ENCODE data around the gene RCSD1. TPM values are rescaled to one million over a fixed set of nuclear protein-coding genes. Genes with fewer than 3 reads are reported as not detected.

Gene RCSD1
- polyA plus RNA-seq, 1 donor, result 52.9 TPM

DNA sequence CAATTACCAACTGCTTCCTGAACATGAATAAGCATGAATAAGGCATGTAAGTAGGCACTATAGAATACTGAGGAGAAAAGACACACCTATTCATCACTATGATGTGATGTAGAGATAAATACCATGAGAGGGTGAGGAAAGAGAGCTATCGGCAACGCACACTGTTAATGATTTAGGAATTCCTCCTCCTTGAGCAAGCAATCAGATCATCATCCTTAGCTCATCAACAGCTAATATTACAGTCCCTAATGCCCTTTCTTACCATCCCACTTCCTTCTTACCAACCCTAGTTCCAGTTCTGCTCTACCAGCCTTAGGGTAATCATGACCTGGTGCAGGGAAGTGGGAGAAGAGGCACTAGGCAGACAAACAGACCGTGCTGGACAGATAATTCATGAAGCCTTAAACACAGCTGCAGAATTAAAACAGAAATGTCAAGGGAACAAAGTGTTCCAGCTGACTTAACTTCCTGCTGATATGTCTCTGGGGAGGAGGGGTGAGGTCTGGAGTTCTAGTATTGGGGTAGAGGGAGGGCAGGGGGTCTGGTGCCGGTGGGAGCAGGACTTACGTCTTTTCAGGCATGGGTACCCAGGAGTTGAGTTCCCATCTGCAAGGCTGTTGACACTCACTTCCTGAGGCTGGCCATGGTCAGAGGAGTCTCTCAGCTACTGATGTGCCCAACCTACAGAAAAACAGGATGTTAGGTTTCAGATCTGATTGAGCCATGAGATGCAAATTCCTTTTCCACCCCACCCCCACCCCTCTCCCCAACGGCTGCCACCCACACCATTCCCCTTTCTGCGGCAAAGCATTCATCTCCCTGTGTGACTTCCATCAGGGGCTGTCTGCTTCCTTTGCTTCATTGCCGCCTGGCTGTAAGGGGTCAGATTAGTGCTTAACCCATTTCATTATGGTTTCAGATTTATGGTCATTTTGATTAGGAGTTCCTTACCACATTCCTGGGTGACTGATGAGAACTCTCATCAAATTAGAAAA lies 12.6 kb upstream of the RCSD1 start:
- DNase-seq (ENCODE audit: low read depth), result no peak

DNA sequence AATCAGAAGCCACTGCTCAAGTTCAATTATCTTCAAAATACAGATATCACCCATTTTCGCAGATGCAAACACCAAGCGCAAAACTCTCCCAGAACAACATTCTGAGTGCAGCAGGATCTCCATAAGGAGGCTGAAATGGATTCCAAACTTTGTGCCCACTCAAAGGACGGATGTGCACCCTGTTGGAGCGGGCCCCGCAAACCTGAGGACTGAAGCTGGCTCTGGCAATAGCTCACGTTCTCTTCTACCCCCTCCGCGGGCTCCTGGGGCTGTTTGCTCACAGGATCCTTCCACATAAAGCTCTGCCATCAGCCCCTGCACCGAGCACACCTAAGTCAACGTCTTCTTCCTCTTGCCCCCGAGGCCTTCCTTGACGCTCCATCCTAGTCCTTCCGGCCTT lies 11.7 kb upstream of the RCSD1 start:
- DNase-seq (ENCODE audit: low read depth), result no peak

DNA sequence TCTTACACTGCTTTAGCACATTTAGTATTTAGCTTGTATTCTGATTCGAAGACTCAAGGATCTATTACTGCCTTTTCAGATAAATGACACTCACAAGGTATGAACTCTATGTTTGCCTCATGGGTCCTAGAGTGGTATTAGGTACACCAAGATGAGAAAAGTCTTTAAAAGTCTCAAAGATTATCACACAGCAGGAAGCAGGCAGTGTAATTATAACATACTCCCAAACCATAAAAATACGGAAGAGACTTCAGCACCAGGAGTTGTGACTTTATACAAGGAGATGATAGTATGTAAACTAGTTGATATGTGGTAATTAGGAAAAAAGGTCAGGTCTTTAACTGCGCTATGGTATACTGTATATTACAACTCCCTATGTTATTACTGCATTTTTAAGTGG lies 11.2 kb upstream of the RCSD1 start:
- DNase-seq (ENCODE audit: low read depth), result no peak

DNA sequence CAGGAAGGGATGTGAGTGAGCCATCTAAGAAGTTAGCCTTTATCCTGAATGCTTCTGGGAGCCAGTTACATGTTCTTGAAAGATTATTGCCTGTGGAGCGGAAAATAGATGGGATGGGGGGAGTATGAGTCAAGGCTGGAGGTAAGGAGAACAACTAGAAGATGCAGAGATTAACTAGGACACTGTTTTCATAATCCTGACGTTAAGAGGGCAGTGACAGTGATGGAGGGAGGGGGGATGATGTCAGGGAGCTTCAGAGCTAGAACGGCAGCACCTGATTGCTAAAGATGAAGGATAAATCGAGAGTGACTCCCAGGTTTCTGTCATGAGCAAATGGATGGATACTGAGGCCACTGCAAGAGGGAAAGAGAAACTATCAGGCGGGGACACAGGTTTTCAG lies 10.0 kb upstream of the RCSD1 start:
- no peak for DNase-seq (ENCODE audit: low read depth)

DNA sequence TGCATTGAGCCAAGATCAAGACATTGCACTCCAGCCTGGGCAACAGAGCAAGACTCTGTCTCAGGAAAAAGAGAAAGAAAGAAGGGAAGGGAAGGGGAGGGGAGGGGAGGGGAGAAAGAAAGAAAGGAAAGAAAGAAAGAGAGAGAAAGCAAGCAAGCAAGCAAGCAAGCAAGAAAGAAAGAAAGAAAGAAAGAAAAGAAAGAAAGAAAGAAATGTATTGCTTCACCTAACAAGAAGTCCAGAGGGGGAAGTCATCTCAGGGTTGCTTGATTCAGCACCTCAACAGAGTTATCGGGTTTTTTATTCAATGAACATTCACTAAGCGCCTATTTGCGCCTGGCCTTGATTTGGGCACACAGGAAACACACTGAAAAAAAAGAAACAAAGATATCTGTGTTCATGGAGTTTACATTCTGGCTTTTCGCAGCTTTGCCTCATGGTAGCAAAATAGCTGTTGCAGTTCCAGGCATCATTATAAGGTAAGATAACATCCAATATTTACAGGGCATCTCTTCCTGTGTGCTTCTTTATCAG lies 8.2 kb upstream of the RCSD1 start:
- no peak for DNase-seq (ENCODE audit: low read depth)

DNA sequence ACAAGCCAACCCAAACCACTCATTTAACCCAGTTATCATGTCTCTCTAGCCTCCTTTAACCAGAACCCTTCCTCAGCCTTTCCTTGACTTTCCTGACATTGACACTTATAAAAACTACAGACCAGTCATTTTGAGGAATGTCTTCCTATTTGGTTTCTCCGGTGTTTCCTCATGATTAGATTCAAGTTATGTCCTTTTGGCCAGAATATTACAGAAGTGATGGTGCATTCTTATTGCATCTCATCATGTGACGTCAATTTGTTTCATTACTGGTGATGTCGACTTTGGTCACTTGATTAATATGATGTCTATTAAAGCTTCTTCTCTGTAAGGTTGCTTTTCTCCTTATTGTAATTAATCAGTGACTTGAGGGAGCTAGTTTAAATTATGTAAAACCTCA lies 6.1 kb upstream of the RCSD1 start:
- DNase-seq (ENCODE audit: low read depth), result no peak

DNA sequence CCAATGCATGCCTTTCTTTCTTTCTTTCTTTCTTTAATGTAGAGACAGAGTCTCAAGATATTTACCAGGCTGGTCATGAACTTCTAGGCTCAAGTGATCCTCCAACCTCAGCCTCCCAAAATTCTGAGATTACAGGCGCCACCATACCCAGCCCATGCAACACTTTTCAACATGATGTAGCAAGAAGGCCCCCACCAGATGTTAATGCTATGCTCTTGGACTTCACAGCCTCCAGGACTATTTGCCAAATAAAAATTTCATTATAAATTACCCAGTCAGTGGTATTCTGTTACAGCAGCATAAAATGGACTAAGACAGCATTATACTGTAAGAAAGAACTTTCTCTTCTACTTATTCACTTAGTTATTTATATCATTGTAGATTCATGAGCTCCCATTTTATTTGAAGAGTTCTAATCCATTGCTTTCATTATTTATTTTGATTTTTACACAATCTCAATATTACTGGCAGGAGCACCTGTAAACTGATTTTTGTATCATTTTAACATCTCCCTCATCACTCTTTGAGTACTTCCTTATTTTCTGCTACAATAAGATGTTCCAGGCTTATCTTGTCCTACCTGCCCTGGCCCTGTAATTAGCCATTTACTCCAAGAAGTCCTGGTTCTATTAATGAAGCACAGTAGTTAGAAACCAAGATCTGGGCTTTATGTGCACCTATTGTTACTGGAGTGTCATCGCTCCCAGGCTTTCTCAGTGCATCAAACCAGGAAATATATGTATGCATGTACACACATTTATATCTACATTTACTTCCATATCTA lies 4.8 kb upstream of the RCSD1 start:
- no peak for DNase-seq (ENCODE audit: low read depth)

DNA sequence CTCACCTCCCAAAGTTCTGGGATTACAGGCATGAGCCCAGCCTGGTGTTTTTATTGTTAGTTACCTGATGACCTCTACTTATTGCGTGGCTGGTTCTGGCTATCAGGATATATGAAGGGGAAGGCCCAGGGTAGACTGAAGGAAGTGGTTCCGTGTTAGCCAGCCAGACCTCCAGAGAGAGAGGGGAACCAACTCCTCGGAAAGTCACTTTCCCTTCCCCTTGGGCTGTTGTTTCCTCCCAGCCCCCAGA lies 2.5 kb upstream of the RCSD1 start:
- DNase-seq (ENCODE audit: low read depth), result no peak

DNA sequence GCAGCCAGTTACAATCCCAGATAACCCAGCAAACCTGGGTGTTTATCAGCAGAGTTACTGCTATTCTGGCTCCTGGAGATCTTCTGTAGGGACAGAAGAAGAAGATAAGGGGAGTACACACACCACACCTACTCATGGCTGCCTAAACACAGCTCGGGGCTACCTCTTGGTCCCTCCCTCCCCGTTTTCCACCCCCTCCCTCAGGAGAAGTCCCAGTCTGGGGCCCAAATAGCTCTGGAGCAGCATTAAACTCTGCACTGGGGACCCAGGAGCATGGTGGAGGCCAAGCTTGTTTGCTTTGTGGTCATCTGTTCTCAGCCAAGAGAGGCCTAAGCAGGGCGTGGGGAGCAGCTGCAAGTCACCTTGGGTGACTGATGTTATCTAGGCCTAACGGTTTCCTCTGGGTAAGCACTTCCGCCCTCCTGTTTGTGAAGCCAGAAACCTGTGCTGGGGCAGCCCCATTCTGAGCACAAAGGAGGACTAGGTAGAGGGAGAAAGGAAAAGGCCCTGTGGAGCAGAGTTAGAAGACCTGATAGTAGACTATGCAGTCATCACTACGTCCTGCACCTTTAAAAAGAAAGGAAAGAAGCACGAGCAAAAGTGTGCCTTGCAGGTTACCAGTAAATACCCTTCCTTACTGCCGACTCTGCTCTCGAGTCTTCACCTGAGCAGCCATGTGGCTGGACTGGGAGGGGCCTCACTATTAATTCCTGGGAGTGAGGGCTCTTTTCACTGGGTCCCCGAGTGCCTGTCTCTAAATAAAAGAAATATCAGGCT lies 2.0 kb upstream of the RCSD1 start:
- no peak for DNase-seq (ENCODE audit: low read depth)

DNA sequence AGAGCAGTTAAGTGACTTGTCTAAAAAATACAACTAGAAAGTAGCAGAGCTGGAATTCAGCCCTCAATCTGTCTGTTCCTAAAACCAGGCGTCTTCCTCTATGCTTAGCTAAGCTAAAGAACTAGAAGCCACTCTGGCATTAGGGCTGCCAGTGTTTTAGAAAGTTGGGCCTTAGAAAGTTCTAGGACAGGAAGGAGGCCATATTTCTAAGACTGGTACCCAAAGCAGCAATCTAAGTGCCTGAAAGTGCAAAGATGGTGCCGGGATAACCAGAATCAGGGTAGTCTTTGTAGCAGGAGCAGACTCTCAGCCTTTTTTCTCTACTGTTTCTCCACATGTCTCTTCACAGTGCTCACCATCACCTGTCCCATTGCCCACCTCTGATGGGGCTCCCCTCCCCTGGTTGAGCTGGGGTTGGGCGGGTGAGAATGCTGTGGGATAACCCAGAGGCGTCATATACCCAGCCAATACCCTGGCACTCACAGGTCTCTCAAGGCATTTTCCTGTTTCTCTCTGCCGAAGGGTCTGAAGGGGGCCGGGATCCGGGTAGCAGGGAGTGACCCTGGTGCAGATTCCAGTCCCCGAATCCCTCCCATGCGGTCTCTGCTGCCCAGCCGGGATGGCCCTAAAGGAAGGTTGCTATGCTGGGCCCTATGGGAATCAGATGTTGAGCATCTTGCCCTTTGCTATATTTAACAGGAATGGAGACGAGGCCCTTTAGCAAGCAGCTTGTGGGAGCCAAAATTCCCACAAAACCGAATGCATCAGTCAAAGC lies 1.1 kb upstream of the RCSD1 start:
- DNase-seq (ENCODE audit: low read depth), result no peak

DNA sequence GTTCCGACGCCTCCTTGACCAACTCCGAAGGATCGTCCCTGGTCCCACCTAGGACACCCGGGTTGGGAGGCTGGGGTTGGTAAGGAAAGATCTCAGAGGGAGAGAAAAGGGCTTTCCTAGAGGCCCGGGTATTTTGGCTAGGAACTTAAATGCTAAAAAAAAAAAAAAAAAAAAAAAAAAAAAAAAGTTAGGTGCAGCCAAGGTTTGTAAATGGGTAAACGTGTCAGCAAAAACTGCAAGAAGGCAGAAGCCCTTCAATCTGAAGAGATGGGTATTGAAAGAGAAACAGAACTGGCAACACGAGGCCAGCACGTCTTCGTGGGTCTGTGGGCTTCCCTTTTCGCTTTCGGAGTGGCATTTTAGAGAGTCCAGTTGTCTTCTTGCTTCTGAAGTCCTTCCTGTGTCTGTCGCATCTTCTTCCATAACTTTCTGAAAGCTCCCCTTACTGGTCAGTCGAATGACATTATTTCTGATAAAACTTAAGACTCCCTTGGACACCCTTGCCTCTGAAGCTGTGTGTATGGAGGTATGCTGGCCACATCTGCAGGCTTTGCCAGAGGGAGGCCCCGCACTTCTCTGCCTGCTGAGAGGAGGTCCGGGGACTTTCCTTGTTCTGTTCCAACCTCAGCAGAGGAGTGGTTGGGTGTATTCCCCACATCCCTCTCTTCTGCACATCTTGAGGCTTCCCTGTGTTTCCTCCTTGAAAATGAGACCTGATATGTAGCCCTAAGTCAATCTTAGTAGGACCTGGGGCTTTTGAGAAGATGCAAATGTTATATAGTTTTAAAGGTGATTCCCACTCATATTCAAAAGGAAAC lies 745 bp downstream of the RCSD1 start:
- DNase-seq (ENCODE audit: low read depth), result no peak

DNA sequence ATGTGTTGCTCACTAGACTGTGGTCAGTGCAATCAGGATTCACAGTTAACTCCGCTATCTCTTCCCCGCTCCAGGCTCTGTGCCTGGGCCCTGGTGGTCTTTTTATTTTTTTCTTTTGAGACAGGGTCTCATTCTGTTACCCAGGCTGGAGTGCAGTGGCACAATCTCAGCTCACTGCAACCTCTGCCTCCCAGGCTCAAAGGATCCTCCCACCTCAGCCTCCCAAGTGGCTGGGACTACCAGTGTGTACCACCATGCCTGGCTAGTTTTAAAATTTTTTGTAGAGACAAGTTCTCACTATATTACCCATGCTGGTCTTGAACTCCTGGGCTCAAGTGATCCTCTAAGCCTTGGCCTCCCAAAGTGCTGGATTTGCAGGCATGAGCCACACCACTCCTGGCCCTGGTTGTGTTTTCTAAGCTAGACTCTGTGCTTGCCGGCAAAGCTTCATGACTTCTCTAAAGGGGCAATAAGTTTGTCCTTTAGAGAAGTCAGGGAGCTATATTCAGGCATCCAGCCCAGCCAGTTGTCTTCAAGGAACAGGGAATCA lies 1.4 kb downstream of the RCSD1 start:
- DNase-seq (ENCODE audit: low read depth), result no peak

DNA sequence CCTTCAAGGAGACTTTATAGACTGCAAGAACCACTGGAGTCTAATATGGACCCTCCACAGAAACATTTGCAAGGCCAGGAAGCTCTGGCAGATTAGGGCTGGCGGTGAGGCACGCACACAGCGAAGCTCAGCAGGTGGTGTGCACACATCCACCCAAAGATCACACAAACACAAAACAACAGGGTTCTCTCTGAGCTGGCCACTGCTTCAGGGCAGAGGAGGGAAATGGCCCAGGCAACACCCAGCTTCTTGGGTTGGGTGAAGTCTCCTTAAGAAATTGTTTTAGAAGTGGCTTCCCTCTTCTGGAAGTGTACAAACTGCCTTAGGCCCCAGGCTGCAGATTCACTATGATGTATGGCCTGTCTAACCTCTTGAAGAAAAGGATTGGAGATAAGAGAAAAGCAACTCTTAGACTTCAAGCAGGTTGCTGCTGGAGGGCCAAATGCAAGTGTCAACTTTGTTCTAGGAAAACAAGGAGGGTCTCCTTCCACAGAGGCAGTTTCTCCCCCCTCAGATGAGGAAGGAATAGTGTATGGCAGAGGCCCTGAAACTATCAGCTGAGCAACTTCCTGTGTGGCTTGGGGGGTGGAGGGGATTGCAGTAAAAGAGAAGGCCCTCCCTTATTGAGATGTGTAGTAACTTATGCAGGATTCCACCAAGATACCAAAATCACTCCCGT lies 2.0 kb downstream of the RCSD1 start:
- no peak for DNase-seq (ENCODE audit: low read depth)

DNA sequence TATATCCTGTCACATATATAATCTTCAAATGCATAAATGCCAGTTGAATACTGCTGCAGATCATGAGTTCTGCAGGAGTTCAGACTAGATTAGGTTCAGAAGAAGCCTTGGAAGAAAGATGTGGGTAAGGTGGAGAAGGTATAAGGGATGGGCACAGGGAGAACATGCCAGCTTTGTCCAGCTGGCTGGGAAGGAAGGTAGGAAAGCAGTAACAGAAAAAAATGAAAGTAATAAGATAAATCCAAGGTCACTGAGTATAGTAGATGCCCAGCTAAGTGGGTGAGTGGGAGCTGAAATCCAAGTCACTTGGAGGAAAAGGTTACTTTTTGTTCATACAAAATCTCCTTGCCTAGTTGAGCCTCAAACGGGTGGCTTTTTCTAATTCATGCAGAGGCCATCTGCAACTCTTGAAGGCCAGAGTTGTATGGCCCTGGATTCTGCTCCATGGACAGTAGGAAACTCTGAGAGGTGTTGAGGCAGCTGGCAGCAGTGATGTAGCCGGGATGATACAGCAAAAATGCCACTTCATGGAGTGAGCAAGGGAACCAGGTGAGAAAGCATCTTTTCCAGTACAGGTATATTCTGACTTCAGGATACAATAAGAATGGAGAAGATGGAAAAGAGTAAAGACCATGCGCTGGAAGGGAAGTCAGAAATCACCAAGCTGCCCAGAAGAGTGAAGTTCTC lies 3.4 kb downstream of the RCSD1 start:
- no peak for DNase-seq (ENCODE audit: low read depth)

DNA sequence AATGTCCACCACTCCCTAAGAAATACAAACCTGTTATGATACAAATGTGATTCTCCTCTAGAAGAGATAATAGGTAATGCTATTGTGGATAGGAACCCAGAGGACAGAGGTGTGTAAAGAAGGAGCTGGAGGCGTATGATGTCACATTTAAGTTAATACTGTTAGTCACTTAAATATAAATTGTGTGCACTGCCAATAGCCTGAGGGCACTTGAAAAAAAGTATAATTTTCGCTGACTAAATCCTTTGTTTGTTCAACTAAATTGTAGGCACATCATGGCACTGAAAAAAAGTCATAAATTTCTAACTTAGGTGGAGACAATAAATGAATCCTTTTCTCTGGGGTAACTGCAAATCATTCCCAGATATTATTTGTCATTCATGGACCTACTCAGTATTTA lies 4.4 kb downstream of the RCSD1 start:
- no peak for DNase-seq (ENCODE audit: low read depth)

DNA sequence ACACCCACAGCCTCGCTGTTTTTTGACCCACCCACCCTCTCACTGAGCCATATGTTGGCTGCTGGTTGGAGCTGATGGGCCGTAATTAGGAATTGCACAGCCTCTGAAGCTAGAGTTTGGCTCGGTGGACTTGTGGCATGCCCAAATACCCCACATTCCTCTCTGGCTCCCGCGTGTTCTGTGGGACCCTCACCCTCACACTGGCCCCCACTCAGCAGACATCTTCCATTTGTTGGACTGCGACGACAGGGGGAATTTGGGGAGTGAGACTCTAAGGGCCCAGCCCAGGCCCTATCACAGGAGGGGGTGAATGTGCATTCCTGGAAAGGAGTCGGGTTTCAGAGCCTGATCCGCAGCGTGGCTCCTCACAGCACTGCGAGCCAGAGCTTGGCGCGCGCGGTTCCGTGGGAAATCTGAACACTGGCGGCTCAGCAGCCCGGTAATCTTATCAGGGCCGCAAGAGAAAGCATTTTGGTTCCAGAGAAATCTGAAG lies 5.2 kb downstream of the RCSD1 start:
- DNase-seq (ENCODE audit: low read depth), result no peak

DNA sequence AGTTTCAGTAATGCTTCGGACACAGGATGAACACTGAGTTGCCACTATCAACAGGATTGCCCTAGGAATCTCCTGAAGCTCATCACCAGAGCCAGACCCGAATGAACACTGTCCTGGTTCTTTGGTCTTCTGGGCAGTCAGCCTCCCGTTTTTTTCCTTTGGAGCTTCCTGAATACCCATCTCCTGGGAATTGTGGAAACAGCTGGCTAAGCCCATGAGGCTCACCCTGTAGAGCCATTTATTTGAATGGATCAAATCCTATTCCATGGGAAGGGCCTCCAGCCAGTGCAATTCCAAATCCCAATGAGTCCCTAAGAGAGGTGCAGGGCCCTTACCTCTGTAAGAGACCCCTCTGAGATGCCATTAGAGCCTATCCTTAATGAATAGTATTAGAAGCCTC lies 5.9 kb downstream of the RCSD1 start:
- DNase-seq (ENCODE audit: low read depth), result no peak

DNA sequence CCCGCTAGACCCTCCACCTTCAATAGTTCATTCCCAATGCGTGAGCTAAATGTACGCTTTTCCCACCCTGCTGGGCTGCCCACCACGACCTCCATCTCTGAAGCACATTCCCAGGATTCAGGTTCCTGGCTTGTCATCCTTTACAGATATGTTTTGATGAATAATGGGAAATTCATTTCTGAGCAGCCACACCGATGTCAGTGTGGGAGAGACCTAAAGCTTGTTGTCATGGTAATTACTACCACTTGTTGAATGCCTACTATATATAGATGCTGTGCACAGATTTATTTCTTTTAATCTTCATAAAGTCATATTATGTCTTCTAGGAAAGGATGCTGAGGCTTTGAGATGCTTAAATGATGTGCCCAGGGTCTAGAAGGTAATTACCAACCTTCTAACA lies 8.0 kb downstream of the RCSD1 start:
- no peak for DNase-seq (ENCODE audit: low read depth)

DNA sequence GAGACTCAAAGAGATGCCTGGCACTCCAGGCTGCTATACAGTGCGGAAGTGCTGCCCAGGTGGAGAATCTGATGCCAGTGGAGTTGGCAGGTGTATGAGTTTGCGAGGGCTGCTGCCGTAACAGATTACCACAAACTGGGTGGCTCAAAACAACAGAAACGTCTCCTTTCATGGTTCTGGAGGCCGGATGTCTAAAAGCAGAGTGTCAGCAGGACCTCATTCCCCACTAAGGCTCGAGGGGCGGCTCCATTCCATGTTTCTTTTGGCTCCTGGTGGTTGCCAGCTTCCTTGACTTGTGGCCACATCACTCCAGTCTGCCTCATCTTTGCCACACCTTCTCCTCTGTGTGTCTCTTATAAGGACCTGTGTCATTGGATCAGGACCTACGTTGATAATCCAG lies 10.0 kb downstream of the RCSD1 start:
- DNase-seq (ENCODE audit: low read depth), result no peak

Data from forelimb muscle (tissue), 1 donor.